NCI-H146 treated with DMSO at 0.1 percent for 48 hours (cell line): Measurements from ENCODE around the gene HOXD1.

Experiments
- DNase-seq: peaks from one replicate; lab custom pipeline; 2025; ENCODE audit not compliant: unreplicated experiment; lab: John Stamatoyannopoulos, UW

HOXD1 gene

DNA sequence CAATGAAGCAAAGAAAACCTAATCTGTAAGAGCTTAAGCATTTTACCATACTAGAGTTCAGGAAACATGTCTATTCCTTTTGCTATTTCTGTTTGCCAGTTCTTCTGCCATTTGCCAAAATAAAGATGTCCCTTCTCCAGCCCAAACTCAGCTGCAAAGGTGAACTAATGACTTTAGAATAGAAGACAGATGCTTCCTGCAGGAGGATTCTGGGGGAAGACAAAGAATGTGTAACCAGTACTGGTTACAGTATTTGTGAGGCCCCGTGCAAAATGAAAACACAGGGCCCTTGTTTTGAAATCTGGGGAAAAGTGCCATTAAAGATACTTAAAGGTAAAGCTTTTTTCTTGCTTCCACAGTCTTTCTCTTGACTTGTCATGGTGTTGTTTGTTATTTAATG, 46.5 kb downstream of the HOXD1 start:
- no peak for DNase-seq

DNA sequence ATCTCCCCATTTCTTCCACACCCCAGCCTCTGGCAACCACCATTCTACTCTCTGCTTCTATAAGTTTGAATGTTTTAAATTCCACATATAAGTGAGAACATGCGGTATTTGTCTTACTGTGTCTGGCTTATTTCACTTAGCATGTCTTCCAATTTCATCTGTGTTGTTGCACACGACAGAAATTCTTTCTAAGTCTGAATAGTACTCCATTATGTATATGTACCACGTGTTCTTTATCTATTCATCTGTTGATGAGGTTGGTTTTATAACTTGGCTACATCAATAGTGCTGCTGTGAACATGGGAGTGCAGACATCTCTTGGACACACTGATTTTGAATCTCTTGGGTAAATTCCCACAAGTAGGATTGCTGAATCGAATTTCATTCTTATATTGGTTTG, 49.0 kb downstream of the HOXD1 start:
- no peak for DNase-seq

DNA sequence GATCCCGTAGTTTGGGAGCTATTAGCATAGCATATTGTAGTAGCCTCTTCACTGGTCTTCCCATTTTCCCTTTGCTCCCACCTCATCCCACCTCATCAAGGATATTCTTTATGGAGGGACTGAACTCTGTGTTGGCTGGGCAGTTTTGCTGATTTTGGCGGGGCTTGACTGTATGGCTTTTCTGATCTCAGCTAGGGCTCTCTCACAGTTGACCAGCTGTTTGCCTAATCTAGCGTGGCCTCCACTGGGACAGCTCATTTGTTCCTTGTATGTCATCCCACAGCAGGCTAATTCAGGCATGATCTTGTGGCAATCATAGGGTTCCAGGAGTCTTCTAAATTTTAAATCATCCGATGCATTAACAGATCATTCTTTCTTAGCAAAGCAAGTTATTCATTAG, 50.6 kb downstream of the HOXD1 start:
- DNase-seq, result no peak

DNA sequence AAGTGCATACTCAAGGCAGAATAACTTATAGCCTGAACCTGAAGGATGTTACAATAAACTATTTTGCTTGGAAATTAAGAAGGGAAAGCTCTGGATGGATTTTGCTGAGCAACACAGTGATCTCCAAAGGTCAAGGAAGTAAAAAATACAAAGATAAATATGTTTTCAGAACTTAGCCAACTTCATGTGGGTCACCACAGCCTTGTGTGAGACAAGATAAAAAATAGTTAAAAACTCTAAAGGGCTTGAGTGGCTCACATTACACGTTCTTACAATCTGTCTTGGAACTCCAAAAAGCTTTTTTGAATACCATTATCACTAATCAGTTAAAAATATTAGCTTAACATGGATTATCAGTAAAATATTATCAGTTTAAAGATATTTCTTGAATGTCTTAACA, 51.8 kb downstream of the HOXD1 start:
- DNase-seq, result no peak
